Dermis blood vessel endothelial cell (primary cell): ENCODE results near the gene SRRM4. TPM values are rescaled to one million over a fixed set of nuclear protein-coding genes. Genes with fewer than 3 reads are reported as not detected.

Experiments used
- DNase-seq: peaks from one replicate; pipeline ENCODE4 v3.0.0; 2010
- total RNA-seq: library from RNA; depleted of rRNA; stranded (reverse); fragments of >200 nt; gene quantifications from 2 replicates; pipeline ENCODE4 v1.2.3, GENCODE V29; 2014

SRRM4 gene
- total RNA-seq, 1 donor from 2014 or later, result not detected

DNA sequence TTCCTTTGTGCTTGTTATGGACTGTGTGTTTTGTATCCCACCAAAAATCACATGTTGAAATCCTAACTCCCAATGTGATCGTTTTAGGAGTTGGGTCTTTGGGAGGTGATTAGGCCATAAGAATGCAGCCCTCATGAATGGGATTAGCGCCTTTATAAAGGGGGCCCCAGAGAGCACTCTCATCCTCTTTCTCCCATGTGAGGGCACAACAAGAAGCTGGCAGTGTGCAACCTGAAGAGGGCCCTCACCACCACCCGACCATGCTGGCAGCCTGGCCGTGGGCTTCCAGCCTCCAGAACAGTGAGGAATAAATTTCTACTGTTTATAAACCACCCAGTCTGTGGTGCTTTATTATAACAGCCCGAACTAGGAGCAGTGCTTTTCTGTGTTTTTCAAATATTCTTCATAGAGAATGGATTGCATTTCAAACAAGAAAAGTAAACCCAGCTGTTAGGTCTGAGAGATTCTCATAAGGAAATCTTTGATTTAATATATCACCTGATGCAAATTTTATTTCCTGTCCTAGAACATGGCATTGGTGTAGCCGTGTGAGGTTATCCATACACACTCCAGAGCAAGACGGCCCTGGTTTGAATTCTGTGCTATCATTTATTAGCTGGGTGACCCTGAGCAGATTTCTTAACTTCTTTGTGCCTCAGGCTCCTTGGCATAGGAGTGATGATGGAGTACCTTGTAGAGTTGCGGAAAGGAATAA lies 225.2 kb downstream of the SRRM4 start:
- DNase-seq, result no peak

DNA sequence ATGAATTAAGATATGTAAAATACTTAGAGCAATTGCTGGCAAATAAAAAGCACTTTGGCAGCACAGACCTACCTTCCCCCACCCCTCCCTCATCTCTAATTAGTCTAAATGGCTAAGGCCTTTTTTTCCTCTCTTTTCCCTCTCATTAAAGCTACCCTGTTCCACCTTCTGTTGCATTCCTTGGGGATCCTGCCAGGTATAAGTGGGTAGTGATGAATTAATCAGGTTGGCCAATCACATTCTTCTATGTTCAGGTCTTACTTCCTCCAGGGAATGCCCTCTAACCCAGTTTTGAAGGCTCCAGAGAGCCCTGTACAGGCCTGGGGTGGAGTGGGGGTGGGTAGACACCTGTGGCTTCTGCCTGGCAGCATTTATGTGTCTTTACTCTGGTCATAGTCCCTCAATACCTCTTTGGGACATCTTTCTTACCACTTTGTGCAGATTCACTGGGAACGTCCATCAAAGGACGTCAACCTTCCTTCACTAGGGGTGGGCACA lies 225.8 kb downstream of the SRRM4 start:
- no peak for DNase-seq

GRCh38 chr12:119208626-119209061 lies 227.3 kb downstream of the SRRM4 start:
- DNase-seq, result peak; percentile 5

DNA sequence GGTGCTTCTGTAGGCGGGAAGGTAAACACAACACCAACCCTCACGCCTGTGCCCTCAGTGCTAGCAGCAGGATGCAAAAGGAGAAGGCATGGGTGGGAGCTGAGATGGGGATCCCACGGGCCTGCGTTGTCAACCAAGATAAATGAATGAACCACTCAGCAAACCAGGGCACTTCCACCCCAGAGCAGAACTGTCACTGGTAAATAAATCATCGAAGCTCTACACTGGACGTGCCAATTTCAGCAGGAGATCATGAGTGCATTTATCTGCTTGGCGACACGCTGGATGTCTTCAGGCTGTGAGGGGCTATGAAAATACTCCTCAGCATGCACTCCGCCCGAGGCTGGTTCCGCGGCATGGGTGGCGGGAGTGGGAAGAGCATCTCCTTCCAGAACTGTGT lies 230.5 kb downstream of the SRRM4 start:
- DNase-seq, result no peak

Other genes starting within 250 kb of the SRRM4 start
- 3.4 and 5.1 TPM in 2 replicates for gene HSPB8, start 197.4 kb downstream of the SRRM4 start, total RNA-seq